ENCODE measurements around the gene COMMD3. TPM values are rescaled to one million over a fixed set of nuclear protein-coding genes. Genes with fewer than 3 reads are reported as not detected.

Gene COMMD3
- total and polyA plus RNA-seq, 2 donors (not counting 3 experiments of a cell fraction or from before 2014, with no cell fraction given), result 22.5 to 48.9 TPM

GRCh38 chr10:22315455-22316285 lies 518 bp upstream of the COMMD3 start:
- DNase-seq (ENCODE audit: low read depth, low spot score) (peak; percentile 53), FAIRE-seq (no peak)
- H2AFZ ChIP-seq (ENCODE audit: low read depth, low read length), result peak overlapping the region; percentile 52
- CTCF ChIA-PET, result interaction anchor here (0.6 to 2.7 kb wide), 15 partner anchors 9 to 673 kb away, joined by 3 to 17 read pairs (median 3); partner anchors contain the start of gene DNAJC1
- no peak for TF ChIP-seq EZH2 (IDR thresholded peaks at IDR 0.05; ENCODE audit: borderline replicate concordance, low read depth, low read length, severe bottlenecking)
- POLR2A ChIA-PET, result interaction anchor here (0.7 to 1.3 kb wide), 7 partner anchors 25 to 986 kb away, joined by 3 to 7 read pairs (median 4); partner anchors contain the start of gene DNAJC1
- H3K9ac ChIP-seq (replicated peaks; ENCODE audit: extremely low read depth, insufficient read depth, low read length), result peak overlapping the region; percentile 82
- peak overlapping the region; percentile 67 to 93 (median 83) for H3K4me3 ChIP-seq (replicated peaks in 1 of 3; ENCODE audit: insufficient read depth in 1 of 3, low read depth in 1 of 3, low read length in 3 of 3)
- no peaks in the 10 kb centered on the region for H3K9me3 ChIP-seq (replicated peaks; ENCODE audit: control insufficient read depth, insufficient read depth, low read length)
- TSS peak; percentile 57 for BruUV-seq (replicated peaks)
- dilution Hi-C loops (cut with MboI; ENCODE audit: extremely low pct_ligation_motif_present, low sequenced_read_pairs), result no loop called here
- H3K36me3 ChIP-seq (ENCODE audit: control insufficient read depth in 2 of 2, extremely low read depth in 1 of 2, insufficient read depth in 2 of 2, low read length in 2 of 2), result no peaks in the 10 kb centered on the region
- no peaks in the 10 kb centered on the region for H3K79me2 ChIP-seq (ENCODE audit: control insufficient read depth, insufficient read depth, low read length)
- peaks cover 17% of the 10 kb centered on the region for H3K4me1 ChIP-seq (ENCODE audit: control insufficient read depth, extremely low read depth, insufficient read depth, low read length)
- peak overlapping the region; percentile 69 for H3K27ac ChIP-seq (ENCODE audit: insufficient read depth, low read depth, low read length)
- intact Hi-C loops (cut with micrococcal nuclease), result loop anchor here (1.0 to 10.0 kb wide), 8 partner anchors 25 to 818 kb away; partner anchors contain the start of genes MSRB2 and PIP4K2A
- no peaks in the 10 kb centered on the region for H3K27me3 ChIP-seq (ENCODE audit: control insufficient read depth in 2 of 2, insufficient read depth in 2 of 2, low read length in 2 of 2)
- H3K9me1 ChIP-seq (replicated peaks; ENCODE audit: control insufficient read depth, extremely low read depth, insufficient read depth, low read length), result no peaks in the 10 kb centered on the region
- H4K20me1 ChIP-seq (replicated peaks; ENCODE audit: control insufficient read depth, extremely low read depth, insufficient read depth, low read length), result no peaks in the 10 kb centered on the region
- H3K4me2 ChIP-seq (ENCODE audit: insufficient read depth, low read length), result peak overlapping the region; percentile 93

- H3K4me2 ChIP-seq (ENCODE audit: insufficient read depth, low read length), result peak overlapping the region; percentile 90
- H3K36me3 ChIP-seq (ENCODE audit: control insufficient read depth in 2 of 2, extremely low read depth in 1 of 2, insufficient read depth in 2 of 2, low read length in 2 of 2), result no peaks in the 10 kb centered on the region
- TF ChIP-seq JUN (IDR thresholded peaks at IDR 0.05; ENCODE audit: borderline replicate concordance, insufficient read depth, insufficient read length, low read depth) (no peak), MYC (IDR thresholded peaks at IDR 0.05; ENCODE audit: low read depth, low read length) (no peak), EZH2 (IDR thresholded peaks at IDR 0.05; ENCODE audit: borderline replicate concordance, low read depth, low read length, severe bottlenecking) (no peak), CTCF (IDR thresholded peaks at IDR 0.05; ENCODE audit: extremely low read depth in 1 of 2, insufficient read depth in 1 of 2, low read depth in 1 of 2, low read length in 2 of 2) (no peak), FOS (IDR thresholded peaks at IDR 0.05; ENCODE audit: borderline replicate concordance, insufficient read depth, low read length) (no peak), POLR2A (IDR thresholded peaks at IDR 0.05; ENCODE audit: low read depth, low read length) (no peak), MAX (IDR thresholded peaks at IDR 0.05; ENCODE audit: insufficient read depth, insufficient read length) (no peak), GATA2 (IDR thresholded peaks at IDR 0.05; ENCODE audit: insufficient read depth, insufficient read length, low read depth, low read length) (no peak), POLR2AphosphoS5 (IDR thresholded peaks at IDR 0.05; ENCODE audit: insufficient read depth, low read depth, low read length) (no peak)
- no peaks in the 10 kb centered on the region for H4K20me1 ChIP-seq (replicated peaks; ENCODE audit: control insufficient read depth, extremely low read depth, insufficient read depth, low read length)
- peaks cover 0 to 2% of the 10 kb centered on the region in 2 experiments for H3K27me3 ChIP-seq (ENCODE audit: control insufficient read depth in 2 of 2, insufficient read depth in 2 of 2, low read length in 2 of 2)
- ChIA-PET POLR2A (interaction anchor here (1.0 to 1.1 kb wide), 2 partner anchors 112 to 314 kb away, joined by 3 read pairs; partner anchors contain the start of gene DNAJC1), CTCF (interaction anchor here (0.8 to 2.3 kb wide), 4 partner anchors 23 to 314 kb away, joined by 3 to 9 read pairs (median 5); partner anchors contain the start of gene DNAJC1)
- H2AFZ ChIP-seq (ENCODE audit: low read depth, low read length), result peak overlapping the region; percentile 72
- H3K27ac ChIP-seq (ENCODE audit: insufficient read depth, low read depth, low read length), result peak overlapping the region; percentile 69
- H3K4me1 ChIP-seq (ENCODE audit: control insufficient read depth, extremely low read depth, insufficient read depth, low read length), result peaks cover 17% of the 10 kb centered on the region
- TSS peak; percentile 42 for BruUV-seq (replicated peaks)
- H3K79me2 ChIP-seq (ENCODE audit: control insufficient read depth, insufficient read depth, low read length), result no peaks in the 10 kb centered on the region
- intact Hi-C loops (cut with micrococcal nuclease), result loop anchor here (2.0 to 10.0 kb wide), 6 partner anchors 24 to 820 kb away; partner anchors contain the start of genes MSRB2 and PIP4K2A
- dilution Hi-C loops (cut with MboI; ENCODE audit: extremely low pct_ligation_motif_present, low sequenced_read_pairs), result no loop called here
- DNase-seq (ENCODE audit: low read depth, low spot score) (no peak), FAIRE-seq (no peak)
- H3K9me3 ChIP-seq (replicated peaks; ENCODE audit: control insufficient read depth, insufficient read depth, low read length), result no peaks in the 10 kb centered on the region
- H3K9me1 ChIP-seq (replicated peaks; ENCODE audit: control insufficient read depth, extremely low read depth, insufficient read depth, low read length), result no peaks in the 10 kb centered on the region
- peak overlapping the region; percentile 52 to 84 (median 83) for H3K4me3 ChIP-seq (replicated peaks in 1 of 3; ENCODE audit: insufficient read depth in 1 of 3, low read depth in 1 of 3, low read length in 3 of 3)
- peak overlapping the region; percentile 82 for H3K9ac ChIP-seq (replicated peaks; ENCODE audit: extremely low read depth, insufficient read depth, low read length)
These were observed 835 bp downstream of the COMMD3 start for GRCh38 chr10:22317076-22317370.

Measured in endothelial cell of umbilical vein (primary cell).